NB4 (cell line): ENCODE results near the gene FXYD7.

Experiments
- CTCF ChIP-seq: IDR thresholded peaks from one replicate; pipeline ENCODE4 v1.5.1; 2012; ENCODE audit warnings: low read depth, low read length
- POLR2A ChIP-seq: IDR thresholded peaks from 2 replicates; pipeline ENCODE4 v1.6.1; 2011; ENCODE audit warnings: mild to moderate bottlenecking; ENCODE audit not compliant: insufficient read length; ENCODE audit errors: extremely low read depth

- no peak for TF ChIP-seq POLR2A
- TF ChIP-seq CTCF: no peak
These were observed 37.4 kb upstream of the FXYD7 start for GRCh38 chr19:35105411-35106290.
